ENCODE measurements around the gene GATC. TPM values are rescaled to one million over a fixed set of nuclear protein-coding genes. Genes with fewer than 3 reads are reported as not detected.

Gene GATC
- total RNA-seq, 1 donor from 2014 or later = 21.1 TPM

- Mint-ChIP-seq H3K9me3 (ENCODE audit: unreplicated experiment) (no peaks in the 10 kb centered on the region), H3K27me3 (ENCODE audit: unreplicated experiment) (no peaks in the 10 kb centered on the region), H3K36me3 (ENCODE audit: unreplicated experiment) (peaks cover 6% of the 10 kb centered on the region), H3K4me3 (ENCODE audit: unreplicated experiment) (no peak overlapping the region), H3K27ac (ENCODE audit: unreplicated experiment) (no peak overlapping the region), H3K4me1 (ENCODE audit: unreplicated experiment) (peaks cover 9% of the 10 kb centered on the region)
- no peak for DNase-seq (ENCODE audit: extremely low spot score, unreplicated experiment)
- no peak for TF ChIP-seq CTCF (IDR thresholded peaks at IDR 0.05)
Measured at GRCh38 chr12:120490833-120491512, 44.7 kb downstream of the GATC start.

GRCh38 chr12:120495186-120495730 is 49.0 kb downstream of the GATC start:
- H3K4me3 Mint-ChIP-seq (ENCODE audit: unreplicated experiment) = peak overlapping the region; percentile 94
- H3K36me3 Mint-ChIP-seq (ENCODE audit: unreplicated experiment) = peaks cover 22% of the 10 kb centered on the region
- peak overlapping the region; percentile 86 for H3K27ac Mint-ChIP-seq (ENCODE audit: unreplicated experiment)
- no peaks in the 10 kb centered on the region for H3K9me3 Mint-ChIP-seq (ENCODE audit: unreplicated experiment)
- H3K27me3 Mint-ChIP-seq (ENCODE audit: unreplicated experiment) = no peaks in the 10 kb centered on the region
- DNase-seq (ENCODE audit: extremely low spot score, unreplicated experiment) = no peak
- no peak for TF ChIP-seq CTCF (IDR thresholded peaks at IDR 0.05)
- peaks cover 29% of the 10 kb centered on the region for H3K4me1 Mint-ChIP-seq (ENCODE audit: unreplicated experiment)

GRCh38 chr12:120495731-120496412 is 49.6 kb downstream of the GATC start, which contains the start of gene DYNLL1:
DYNLL1 (plus strand) TSS chr12:120496113; CDS start chr12:120496422, 309 bp downstream.
- H3K27me3 Mint-ChIP-seq (ENCODE audit: unreplicated experiment) = no peaks in the 10 kb centered on the region
- peak; percentile 99 for DNase-seq (ENCODE audit: extremely low spot score, unreplicated experiment)
- TF ChIP-seq CTCF (IDR thresholded peaks at IDR 0.05) = no peak
- H3K9me3 Mint-ChIP-seq (ENCODE audit: unreplicated experiment) = no peaks in the 10 kb centered on the region
- H3K4me3 Mint-ChIP-seq (ENCODE audit: unreplicated experiment) = peak within 1 kb of the TSS; percentile 94
- peaks cover 26% of the 10 kb centered on the region for H3K36me3 Mint-ChIP-seq (ENCODE audit: unreplicated experiment)
- peaks cover 33% of the 10 kb centered on the region for H3K4me1 Mint-ChIP-seq (ENCODE audit: unreplicated experiment)
- peak within 1 kb of the TSS; percentile 86 for H3K27ac Mint-ChIP-seq (ENCODE audit: unreplicated experiment)

- peaks cover 33% of the 10 kb centered on the region for H3K4me1 Mint-ChIP-seq (ENCODE audit: unreplicated experiment)
- peak overlapping the region; percentile 83 for H3K27ac Mint-ChIP-seq (ENCODE audit: unreplicated experiment)
- no peak for TF ChIP-seq CTCF (IDR thresholded peaks at IDR 0.05)
- H3K9me3 Mint-ChIP-seq (ENCODE audit: unreplicated experiment) = no peaks in the 10 kb centered on the region
- no peak for DNase-seq (ENCODE audit: extremely low spot score, unreplicated experiment)
- no peaks in the 10 kb centered on the region for H3K27me3 Mint-ChIP-seq (ENCODE audit: unreplicated experiment)
- H3K36me3 Mint-ChIP-seq (ENCODE audit: unreplicated experiment) = peaks cover 23% of the 10 kb centered on the region
- H3K4me3 Mint-ChIP-seq (ENCODE audit: unreplicated experiment) = peak overlapping the region; percentile 94
Measured at GRCh38 chr12:120496413-120497340, 50.4 kb downstream of the GATC start.

Data from osteocyte (in vitro differentiated cells).